Tongue (tissue), 2 donors: ENCODE results near the gene EPAS1. TPM values are rescaled to one million over a fixed set of nuclear protein-coding genes. Genes with fewer than 3 reads are reported as not detected.

ENCODE experiments used
- DNase-seq: peaks from one replicate; pipeline ENCODE4 v3.0.0-alpha.2; 2015
- total RNA-seq: library from RNA; depleted of rRNA; stranded (reverse); fragments of >200 nt; gene quantifications from one replicate; pipeline ENCODE4 v1.2.3, GENCODE V29; 2014

Gene EPAS1
- total RNA-seq, 1 donor from 2014 or later: 83.4 TPM

- DNase-seq: no peak
Observed at GRCh38 chr2:46323730-46324129, 26.5 kb downstream of the EPAS1 start.

GRCh38 chr2:46325182-46325928 is 28.1 kb downstream of the EPAS1 start:
- DNase-seq: no peak

GRCh38 chr2:46326231-46326980 is 29.2 kb downstream of the EPAS1 start:
- DNase-seq: no peak

- DNase-seq: no peak
Observed at GRCh38 chr2:46327627-46328026, 30.4 kb downstream of the EPAS1 start.

- no peak for DNase-seq
Observed at GRCh38 chr2:46328291-46328690, 31.1 kb downstream of the EPAS1 start.

GRCh38 chr2:46328829-46329228 is 31.6 kb downstream of the EPAS1 start:
- no peak for DNase-seq

GRCh38 chr2:46329340-46329739 is 32.1 kb downstream of the EPAS1 start:
- no peak for DNase-seq

- no peak for DNase-seq
Observed at GRCh38 chr2:46329803-46330775, 32.9 kb downstream of the EPAS1 start.

GRCh38 chr2:46331109-46331766 is 34.0 kb downstream of the EPAS1 start:
- no peak for DNase-seq

- DNase-seq: no peak
Observed at GRCh38 chr2:46332686-46333281, 35.6 kb downstream of the EPAS1 start.

GRCh38 chr2:46333912-46334311 is 36.7 kb downstream of the EPAS1 start:
- no peak for DNase-seq

- no peak for DNase-seq
Observed at GRCh38 chr2:46334389-46335271, 37.4 kb downstream of the EPAS1 start.

GRCh38 chr2:46335391-46336282 is 38.4 kb downstream of the EPAS1 start:
- DNase-seq: peak; percentile 82

- DNase-seq: peak; percentile 24
Observed at GRCh38 chr2:46336283-46336959, 39.2 kb downstream of the EPAS1 start.

- no peak for DNase-seq
Observed at GRCh38 chr2:46337208-46337994, 40.2 kb downstream of the EPAS1 start.

- DNase-seq: no peak
Observed at GRCh38 chr2:46338674-46339073, 41.5 kb downstream of the EPAS1 start.

GRCh38 chr2:46339200-46339599 is 42.0 kb downstream of the EPAS1 start:
- no peak for DNase-seq
